ENCODE measurements around the gene ZNF639. TPM values are rescaled to one million over a fixed set of nuclear protein-coding genes. Genes with fewer than 3 reads are reported as not detected.
A peak's percentile ranks its signal among the peaks of the same experiment; 100 is the strongest.

The ZNF639 gene
- total and polyA plus RNA-seq, 2 of the 13 experiments (the other 11 are each of a cell fraction or from before 2014, with no cell fraction given), result 11.6 to 42.4 TPM

GRCh38 chr3:179322286-179323196, at the start of gene ZNF639 (continued):
- TF ChIP-seq ZNF687 (CRISPR knock-in tag; IDR thresholded peaks at IDR 0.05), result peak; percentile 83
- TF ChIP-seq ESRRA (CRISPR knock-in tag; IDR thresholded peaks at IDR 0.05; ENCODE audit: low read depth), result peak; percentile 28; the same call in 1 of the 2 replicates
- TF ChIP-seq ZNF781 (CRISPR knock-in tag; IDR thresholded peaks at IDR 0.05; ENCODE audit: borderline replicate concordance, not compliant biosample characterization), result no peak
- no peak for TF ChIP-seq GATA4 (IDR thresholded peaks at IDR 0.05; ENCODE audit: borderline replicate concordance, low read depth)
- no peak for TF ChIP-seq NCOA1 (CRISPR knock-in tag; IDR thresholded peaks at IDR 0.05)
- TF ChIP-seq ZFP36 (IDR thresholded peaks at IDR 0.05; ENCODE audit: borderline replicate concordance, low read depth, low read length, partially characterized antibody), result no peak
- no peak for TF ChIP-seq ZSCAN22 (CRISPR knock-in tag; IDR thresholded peaks at IDR 0.05)
- TF ChIP-seq ZNF205 (CRISPR knock-in tag; IDR thresholded peaks at IDR 0.05), result no peak
- TF ChIP-seq ZZZ3 (CRISPR knock-in tag; IDR thresholded peaks at IDR 0.05; ENCODE audit: borderline replicate concordance), result no peak
- TF ChIP-seq NRL (CRISPR knock-in tag; IDR thresholded peaks at IDR 0.05; ENCODE audit: borderline replicate concordance), result peak; percentile 88
- TF ChIP-seq ZSCAN30 (CRISPR knock-in tag; IDR thresholded peaks at IDR 0.05), result no peak; the same call in 1 of the 2 replicates
- no peak for TF ChIP-seq MEIS2 (CRISPR knock-in tag; IDR thresholded peaks at IDR 0.05)
- peak; percentile 39 for TF ChIP-seq ZFP91 (CRISPR knock-in tag; IDR thresholded peaks at IDR 0.05; ENCODE audit: borderline replicate concordance)
- no peak for TF ChIP-seq ZNF790 (CRISPR knock-in tag; IDR thresholded peaks at IDR 0.05; ENCODE audit: borderline replicate concordance)
- no peak for TF ChIP-seq HNRNPK (IDR thresholded peaks at IDR 0.05; ENCODE audit: low read depth, low read length, poor library complexity, severe bottlenecking)
- peak; percentile 92 for TF ChIP-seq ZNF749 (CRISPR knock-in tag; IDR thresholded peaks at IDR 0.05; ENCODE audit: borderline replicate concordance)
- TF ChIP-seq MLX (CRISPR knock-in tag; IDR thresholded peaks at IDR 0.05), result no peak
- peak; percentile 40; the same call in 1 of the 2 replicates for TF ChIP-seq ZNF564 (CRISPR knock-in tag; IDR thresholded peaks at IDR 0.05)
- TF ChIP-seq GABPA (IDR thresholded peaks at IDR 0.05; ENCODE audit: low read depth, low read length), result no peak
- 0 out of 2 replicates have a peak, but pooled peaks have one; percentile 23 for TF ChIP-seq GABPA (CRISPR knock-in tag; IDR thresholded peaks at IDR 0.05; ENCODE audit: low read depth)
- peak; percentile 66; the same call in 1 of the 2 replicates for TF ChIP-seq ZNF576 (CRISPR knock-in tag; IDR thresholded peaks at IDR 0.05)
